HG03159 (cell line): ENCODE data around the gene ARHGAP6.
A peak's percentile ranks its signal among the peaks of the same experiment; 100 is the strongest.
"Not testable (repeated sequence)": the region's sequence is repeated elsewhere in the genome, so short reads cannot be mapped to it uniquely, and the experiment has no call there.

ENCODE experiments used
- ATAC-seq: cut with Tn5 transposase; IDR thresholded peaks from one replicate; pipeline ENCODE4 v1.9.1; 2021; ENCODE audit warnings: mild to moderate bottlenecking, moderate library complexity; ENCODE audit not compliant: unreplicated experiment

ARHGAP6 gene

DNA sequence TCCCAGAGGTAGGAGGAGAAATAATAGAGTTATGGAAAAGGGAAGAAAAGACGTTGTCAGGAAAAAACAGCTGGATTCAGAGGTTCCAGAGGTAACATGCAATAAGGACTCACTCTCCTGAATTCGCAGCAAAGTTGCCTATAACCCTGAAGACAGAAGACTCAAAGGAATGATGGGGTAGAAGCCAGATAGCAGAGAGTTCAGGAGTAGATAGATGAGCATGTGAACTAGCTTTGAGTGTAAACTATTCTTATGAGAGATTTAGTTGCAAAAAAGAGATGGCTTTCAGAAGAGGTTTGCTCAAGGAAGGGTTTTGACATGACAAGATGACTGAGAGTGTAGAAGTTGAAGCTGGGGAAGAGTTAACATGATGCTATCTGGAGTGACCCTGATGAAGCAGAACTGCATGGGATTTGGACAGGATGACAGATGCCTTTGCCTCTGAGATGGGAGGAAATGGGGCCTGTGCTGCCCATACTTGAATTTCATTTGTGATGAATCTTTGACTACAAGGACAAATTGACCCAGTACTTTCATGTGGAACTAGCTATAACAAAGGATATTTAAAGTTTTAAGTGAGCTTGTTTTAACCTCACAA lies 298.6 kb downstream of the ARHGAP6 start:
- ATAC-seq: no peak

DNA sequence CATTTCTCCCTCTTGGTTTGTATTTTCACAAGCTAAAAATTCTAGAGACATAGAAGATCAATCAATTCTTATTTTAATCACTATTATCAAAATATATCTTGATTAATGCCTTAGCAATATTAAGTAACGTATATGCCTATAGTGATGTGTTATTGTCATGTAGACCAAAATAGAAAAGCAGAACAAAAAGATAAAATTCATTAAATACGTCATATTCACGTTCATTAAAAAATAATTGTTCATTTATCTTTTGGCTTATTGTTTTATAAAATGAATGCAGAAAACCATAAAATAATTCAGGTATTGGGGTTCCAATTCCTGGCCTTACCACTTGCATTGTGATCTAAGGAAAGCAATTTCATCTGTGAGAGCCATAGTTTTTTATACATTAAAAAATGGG lies 300.3 kb downstream of the ARHGAP6 start:
- ATAC-seq: no peak

DNA sequence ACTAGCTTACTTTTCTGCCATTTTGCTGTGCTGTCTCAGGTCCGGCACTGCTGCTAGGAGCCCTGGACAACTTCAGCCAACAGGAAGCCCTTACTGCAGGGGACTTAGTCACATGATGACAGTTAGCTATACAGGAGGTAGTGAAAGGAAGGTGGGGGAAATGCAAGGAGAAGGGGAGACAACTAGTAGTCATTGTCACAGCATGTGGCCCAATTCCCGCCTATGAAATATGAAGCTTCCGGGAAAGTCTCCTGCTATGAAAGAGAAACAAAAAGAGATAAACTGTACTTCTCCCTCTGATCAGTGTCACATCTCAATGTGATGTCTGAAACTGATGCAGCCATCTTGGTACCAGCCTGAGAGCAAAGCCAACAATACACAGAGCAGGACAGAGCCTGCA lies 300.9 kb downstream of the ARHGAP6 start:
- ATAC-seq: no peak

DNA sequence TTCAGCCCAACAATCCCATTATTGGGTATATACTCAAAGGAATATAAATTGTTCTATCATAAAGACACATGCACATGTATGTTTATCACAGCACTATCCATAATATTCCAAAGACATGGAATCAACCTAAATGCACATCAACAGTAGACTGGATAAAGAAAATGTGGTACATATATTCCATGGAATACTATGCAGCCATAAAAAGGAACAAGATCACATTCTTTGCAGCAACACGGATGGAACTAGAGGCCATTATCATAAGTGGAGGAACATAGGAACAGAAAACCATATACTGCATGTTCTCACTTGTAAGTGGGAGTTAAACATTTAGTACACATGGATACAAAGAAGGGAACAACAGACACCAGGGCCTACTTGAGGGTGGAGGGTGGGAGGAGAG lies 301.9 kb downstream of the ARHGAP6 start:
- not testable (repeated sequence) for ATAC-seq

DNA sequence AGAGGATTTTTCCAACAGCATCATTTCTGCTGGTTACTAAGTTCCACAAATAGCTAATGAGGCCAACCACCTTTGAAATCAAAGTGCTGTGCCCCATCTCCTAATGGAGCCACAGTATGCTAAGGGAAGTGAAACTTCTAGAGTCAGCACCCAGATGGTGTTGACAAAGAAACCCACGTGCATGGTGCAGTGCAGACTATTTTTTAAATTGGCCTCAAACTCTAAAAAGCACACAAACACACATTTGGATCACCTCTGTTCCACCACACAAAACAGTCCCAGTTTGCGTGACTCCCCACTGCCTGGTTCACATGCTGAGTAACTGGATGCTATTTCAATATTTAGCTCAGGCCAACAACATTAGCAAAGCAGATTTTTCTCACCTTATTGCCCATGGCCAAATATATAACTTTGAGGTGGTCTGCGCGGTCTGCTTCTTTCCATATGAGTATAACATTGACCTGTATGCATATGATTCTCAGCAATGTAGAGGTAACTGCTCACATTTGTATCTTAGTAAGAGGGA lies 302.6 kb downstream of the ARHGAP6 start:
- peak; percentile 94 for ATAC-seq

DNA sequence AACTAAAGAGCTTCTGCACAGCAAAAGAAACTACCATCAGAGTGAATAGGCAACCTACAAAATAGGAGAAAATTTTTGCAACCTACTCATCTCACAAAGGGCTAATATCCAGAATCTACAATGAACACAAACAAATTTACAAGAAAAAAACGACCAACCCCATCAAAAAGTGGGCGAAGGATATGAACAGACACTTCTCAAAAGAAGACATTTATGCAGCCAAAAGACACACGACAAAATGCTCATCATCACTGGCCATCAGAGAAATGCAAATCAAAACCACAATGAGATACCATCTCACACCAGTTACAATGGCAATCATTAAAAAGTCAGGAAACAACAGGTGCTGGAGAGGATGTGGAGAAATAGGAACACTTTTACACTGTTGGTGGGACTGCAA lies 304.1 kb downstream of the ARHGAP6 start:
- not testable (repeated sequence) for ATAC-seq

DNA sequence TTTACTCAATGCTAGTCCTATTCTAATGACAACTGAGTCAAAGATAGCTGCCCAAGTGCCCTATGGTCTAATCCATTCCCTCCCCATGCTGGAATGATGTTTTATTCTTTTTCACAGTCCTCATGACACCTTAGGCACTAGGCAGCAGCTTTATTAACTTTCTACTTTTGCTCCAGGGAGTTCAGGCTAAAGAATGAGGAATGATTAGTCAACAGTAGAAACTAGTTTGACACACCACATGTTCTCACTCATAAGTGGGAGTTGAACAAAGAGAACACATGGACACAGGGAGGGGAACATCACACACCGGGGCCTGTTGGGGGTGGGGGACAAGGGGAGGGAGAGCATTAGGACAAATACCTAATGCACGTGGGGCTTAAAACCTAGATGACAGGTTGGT lies 309.8 kb downstream of the ARHGAP6 start:
- not testable (repeated sequence) for ATAC-seq

DNA sequence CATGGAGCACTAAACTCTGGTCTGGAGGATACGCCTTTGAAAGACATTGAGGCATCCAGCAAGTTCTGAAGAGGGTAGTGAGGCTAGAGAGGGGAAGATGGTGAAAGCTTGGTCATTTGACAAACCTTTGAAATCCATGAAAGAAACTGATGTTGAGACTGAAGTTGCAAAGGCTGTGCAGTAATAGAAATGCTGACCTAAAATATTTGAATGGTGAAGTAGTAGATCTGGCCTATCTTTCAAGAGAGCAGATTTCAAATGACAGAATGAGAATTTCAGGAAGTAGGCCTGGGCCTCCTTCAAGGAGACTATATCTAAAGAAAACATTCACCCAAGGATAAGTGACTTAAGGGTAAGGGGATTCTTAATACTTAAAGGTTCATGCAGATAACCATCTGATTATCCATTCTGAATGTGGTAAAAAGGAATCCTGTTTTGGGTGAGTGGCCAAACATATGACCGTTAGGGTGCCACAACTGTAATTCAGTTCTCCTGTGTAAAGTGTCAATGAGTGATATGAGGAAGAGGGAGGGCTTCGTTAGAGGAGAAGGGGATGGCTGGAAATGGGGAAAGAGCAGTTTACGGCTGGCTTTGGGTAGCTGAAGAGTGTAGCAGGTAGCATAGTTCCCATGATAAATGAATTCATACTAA lies 310.3 kb downstream of the ARHGAP6 start:
- no peak for ATAC-seq

DNA sequence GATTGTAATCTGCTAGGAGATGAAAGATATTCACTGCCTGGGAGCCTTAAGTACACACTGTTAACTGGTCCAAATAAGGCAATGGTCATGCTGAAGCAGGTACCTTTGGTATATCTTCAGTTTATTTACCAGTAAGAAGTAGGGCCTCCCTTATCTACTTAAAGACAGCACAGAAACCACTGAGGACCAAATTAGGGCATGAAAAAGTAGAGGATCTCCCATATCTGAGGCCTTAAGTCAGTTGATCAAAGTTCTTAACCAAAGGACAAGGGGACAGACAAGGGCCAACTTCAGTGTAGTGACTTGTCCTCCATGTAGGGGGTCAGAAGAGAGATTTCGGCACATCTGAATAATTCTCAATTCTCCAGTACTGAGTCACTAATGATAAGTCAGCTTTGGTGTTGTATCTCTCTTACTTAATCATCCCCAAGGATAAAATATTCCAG lies 313.4 kb downstream of the ARHGAP6 start:
- no peak for ATAC-seq

DNA sequence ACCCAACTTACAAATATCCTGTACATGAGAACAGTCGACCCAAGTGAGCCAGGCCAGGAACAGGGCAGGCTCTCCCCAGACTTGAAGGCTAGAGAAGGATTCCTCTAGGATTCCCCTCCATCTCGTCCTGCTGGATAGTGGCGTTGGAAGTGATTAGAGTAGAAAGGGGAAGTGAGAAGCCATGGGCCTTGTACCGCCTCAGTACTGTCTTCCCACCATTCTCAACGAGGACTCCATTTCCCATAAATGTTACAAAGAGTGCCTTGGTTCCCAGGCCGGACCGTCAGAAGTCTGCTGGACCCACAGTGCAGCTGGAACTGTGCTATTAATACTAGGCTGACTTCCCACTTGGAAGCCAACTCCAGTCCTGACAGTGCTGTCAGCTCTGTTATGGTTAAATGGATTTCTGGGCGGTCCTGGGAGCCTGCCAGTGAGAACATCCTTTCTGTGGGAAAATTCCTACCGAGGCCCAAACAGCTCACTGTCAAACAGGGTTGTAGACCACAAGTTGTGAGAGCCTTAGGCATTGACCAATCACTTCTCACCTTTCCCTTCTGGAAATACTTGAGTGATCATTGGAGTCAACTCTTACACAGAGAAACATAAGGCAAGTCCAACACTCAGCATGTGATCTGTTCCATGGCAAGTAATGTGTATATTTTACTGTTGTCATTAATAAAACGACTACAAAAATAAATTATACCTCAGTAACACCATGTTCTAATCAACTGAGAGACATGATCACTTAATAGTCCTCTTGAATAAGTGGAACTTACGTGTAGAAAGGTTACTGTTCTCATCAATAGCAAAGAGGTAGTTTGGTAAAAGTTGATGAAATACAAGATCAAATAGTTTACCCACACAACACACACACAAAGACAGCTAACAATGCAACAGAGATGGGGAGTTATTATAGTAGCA lies 314.1 kb downstream of the ARHGAP6 start:
- peak; percentile 25 for ATAC-seq

DNA sequence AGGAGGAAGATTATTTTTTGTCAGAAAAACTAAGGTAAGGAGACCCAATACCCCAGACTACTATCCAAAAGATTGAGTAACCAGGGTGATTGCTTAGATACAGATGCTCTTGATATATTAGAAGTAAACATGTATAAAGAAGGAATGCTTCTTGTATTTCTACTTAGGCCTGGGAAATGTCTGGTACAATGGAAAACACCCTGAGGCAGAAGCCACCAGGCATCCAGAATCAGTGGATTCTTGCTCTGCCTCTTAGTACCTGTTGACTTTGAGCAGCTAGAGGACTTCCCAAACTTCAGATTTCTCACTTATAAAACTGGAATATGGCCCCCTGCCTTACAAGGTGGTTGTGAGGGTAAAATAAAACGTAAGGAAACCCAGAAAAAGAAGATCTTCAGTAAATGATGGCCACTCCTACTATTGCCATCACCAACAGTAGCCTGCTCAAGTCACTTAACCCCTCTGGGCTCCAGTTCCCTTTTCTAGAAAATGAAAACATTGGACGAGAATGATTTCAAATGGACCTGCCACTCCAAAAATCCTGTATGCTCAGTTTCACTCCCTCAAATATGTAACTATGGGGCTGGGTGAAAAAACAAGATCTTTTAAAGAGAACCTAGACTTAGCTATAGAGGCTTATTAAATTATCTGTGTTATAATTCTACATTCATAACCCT lies 315.9 kb downstream of the ARHGAP6 start:
- ATAC-seq: no peak

DNA sequence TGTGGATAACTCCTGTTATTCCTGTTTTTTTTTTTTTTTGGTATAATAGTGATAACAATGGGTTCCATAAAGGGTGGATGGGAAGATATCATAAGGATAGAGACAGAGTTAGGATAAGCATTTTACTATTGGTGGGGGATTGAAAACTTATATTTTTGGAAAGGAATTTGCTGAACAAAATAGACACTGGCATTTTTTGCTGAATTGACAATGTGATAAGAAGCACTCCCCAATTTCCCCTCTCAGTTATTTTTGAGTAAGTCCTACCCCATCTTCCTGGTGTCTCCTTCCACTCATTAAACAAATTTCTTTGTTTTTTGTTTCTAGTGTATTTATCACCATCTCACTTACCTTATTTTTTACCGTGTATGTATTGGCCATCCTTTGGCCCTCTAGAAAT lies 316.7 kb downstream of the ARHGAP6 start:
- ATAC-seq: no peak

DNA sequence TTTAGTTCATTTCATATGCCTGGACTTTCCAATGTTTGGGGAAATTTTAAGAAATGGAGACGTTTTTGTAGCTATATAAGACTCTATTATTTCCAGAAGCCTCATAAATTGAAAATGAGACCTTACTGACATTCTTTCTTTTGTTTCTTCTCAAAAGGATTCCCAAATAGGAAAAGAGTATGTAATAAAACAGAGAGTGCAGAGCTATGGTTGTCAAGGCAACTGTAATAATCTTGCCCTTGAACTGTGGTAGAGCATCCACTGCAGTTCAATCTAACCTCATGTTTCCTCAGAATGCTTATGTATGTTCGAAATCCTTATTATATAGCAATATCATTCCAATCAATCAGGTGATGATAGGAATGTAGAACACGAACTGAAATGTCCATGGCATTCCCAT lies 318.4 kb downstream of the ARHGAP6 start:
- no peak for ATAC-seq

DNA sequence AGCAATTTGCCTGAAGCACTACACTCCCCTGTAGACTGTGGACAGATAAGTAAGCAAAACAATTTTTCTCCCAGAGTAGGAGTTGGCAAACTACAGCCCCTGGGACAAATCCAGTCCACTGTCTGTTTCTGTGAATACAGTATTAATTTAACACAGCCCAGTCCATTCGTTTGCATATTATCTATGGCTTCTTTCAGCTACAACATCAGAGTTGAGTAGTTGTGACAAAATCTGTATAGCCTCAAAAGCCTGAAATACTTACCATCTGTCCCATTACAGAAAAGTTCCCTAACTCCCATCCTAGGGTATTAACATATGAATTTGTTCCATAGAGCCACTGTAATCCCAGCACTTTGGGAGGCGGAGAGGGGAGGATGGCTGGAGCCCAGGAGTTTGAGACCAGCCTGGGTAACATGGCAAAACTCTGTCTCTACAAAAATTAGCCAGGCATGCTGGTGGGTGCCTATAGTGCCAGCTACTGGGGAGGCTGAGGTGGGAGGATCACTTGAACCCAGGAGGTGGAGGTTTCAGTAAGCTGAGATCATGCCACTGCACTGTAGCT lies 319.5 kb downstream of the ARHGAP6 start:
- ATAC-seq: no peak

DNA sequence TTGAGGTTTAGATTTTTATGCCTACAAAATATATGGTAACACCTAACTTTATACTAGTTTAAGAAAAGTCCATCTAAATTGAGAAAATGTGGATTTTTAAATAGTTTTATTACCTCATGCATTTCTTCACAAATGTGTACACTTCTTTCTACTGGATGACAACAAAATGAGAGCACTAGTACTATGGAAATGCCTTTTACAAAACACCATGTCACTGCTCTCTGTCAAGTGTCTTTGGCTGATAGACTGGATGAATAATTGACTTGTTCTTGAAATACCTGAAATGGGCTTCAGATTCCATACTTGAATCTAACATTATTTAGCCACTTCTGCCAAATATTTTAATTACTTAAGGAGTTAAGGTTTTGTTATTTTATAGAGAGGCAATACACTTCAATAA lies 323.0 kb downstream of the ARHGAP6 start:
- no peak for ATAC-seq

DNA sequence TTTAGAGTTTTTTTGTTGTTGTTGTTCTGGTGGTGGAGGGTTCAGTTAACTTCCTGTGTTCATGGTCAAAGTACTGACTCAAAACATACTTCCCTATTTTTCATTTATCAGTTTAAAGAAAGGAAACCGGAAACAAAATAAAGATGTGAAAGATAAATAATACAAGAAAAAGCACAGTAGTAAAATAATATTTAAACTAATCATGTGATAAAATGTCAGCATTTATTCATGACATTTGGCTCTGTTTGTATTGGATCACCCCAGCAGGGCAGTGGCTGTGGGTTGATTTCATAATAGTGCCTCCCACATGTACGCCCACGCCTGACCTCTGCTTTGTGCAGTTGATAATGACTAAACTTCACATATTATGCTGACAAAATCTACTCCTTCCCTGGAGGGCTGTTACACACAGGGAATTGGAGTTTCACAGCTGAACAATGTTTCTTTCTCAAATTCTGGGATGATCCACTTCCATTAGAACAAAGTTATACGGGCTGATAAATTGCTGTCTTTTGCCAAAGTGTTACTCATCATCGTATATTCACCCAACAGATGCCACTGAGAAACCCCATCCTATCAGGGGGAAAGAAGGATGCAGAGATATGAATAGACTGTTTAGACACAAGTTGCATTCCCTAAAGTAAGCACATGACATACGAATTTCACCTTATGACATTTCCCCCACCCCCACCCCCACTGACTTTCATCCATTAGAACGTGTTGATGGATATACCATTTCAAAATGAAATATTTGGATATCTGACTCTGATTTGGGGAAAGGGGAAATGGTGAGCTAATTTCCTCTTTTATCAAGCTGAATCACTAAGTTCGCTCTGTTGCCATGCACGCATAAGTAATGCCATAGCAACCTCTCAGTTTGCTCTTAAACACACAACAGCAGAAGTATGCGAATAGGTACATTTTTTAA lies 324.2 kb downstream of the ARHGAP6 start:
- peak; percentile 82 for ATAC-seq

DNA sequence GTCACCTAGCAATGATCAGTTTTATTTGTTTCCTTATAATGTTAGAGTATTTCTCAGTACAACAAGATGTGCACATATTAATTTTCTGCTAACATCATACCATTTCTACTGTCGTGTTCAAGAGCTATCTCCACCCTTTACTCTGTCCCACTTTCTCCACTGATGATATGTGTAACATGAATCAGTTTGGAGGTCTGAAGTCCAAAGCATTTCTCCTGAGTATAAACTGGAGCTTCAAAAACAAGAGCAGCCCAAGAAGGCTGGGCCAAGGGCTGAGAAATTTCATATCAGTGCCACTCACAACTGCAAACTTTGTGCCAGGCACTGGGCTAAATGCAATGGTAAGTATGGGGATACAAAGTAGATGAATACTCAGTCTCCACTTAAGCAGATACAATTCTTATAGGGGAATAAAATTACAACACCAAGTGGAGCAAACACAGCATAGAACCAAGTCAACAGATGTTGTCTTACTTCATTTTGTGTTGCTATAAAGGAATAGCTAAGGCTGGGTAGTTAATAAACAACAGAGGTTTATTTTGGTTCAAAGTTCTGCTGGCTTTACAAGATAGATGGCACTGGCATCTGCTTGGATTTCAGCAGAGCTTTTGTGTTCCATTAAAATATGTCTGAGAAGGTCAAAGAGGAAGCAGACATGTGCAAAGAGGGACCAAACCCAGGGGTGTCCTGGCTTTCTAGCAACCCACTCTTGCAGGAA lies 328.3 kb downstream of the ARHGAP6 start:
- ATAC-seq: no peak

DNA sequence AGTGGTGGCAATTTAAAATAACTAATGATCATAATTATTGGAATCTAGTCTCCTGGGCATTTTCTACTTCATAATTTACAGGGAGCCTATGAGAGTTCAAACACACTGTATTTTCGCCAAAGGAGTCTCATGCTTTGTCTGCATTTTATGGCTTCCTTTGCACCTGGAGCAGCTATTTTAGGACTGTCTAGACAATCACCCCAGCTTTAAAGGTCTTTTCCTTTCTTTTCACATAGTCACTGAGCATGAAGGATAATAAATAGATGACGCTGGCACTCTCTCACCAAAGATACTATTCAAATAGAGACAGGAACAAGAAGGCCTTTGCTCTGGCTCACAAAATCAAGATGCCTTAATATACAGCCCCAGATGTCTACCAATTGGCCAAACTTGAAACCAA lies 329.5 kb downstream of the ARHGAP6 start:
- no peak for ATAC-seq

DNA sequence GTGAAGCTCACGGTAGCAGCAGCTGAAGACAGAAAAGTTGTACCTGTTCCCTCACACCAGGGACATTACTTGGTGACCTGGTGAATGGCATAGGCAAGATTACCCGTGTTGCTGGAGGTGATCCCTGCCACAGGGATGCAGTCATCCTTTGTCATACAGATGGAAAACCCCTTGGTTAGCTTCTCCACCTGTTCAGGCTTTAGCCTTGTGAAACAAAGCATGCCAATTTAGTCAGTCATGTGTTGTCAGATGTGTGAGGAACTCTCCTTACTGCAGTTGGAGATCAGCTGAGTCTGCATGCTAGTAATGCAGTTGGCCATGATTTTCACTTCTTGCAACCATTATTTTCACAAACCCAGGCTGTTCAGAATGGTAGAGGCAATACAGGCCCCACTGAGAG lies 331.6 kb downstream of the ARHGAP6 start:
- ATAC-seq: no peak
